ENCODE measurements around the gene ATOSB.

The ATOSB gene

GRCh38 chr9:35135988-35136387 lies 20.3 kb upstream of the ATOSB start:
- H3K27ac ChIP-seq: no peak overlapping the region
- TF ChIP-seq ZFX (IDR thresholded peaks at IDR 0.05; ENCODE audit: borderline replicate concordance): no peak

- no peak for TF ChIP-seq CTCF (IDR thresholded peaks at IDR 0.05)
- no peak for TF ChIP-seq ZFX (IDR thresholded peaks at IDR 0.05; ENCODE audit: borderline replicate concordance)
Measured at GRCh38 chr9:35134920-35135319, 19.3 kb upstream of the ATOSB start.

GRCh38 chr9:35116898-35117551 lies 1.4 kb upstream of the ATOSB start:
- TF ChIP-seq CTCF (IDR thresholded peaks at IDR 0.05) (peak; percentile 95), ZFX (IDR thresholded peaks at IDR 0.05; ENCODE audit: borderline replicate concordance) (no peak)
- peak overlapping the region; percentile 92 for H3K27ac ChIP-seq

More at GRCh38 chr9:35134920-35135319, 19.3 kb upstream of the ATOSB start:
- no peak overlapping the region for H3K27ac ChIP-seq

- TF ChIP-seq ZFX (IDR thresholded peaks at IDR 0.05; ENCODE audit: borderline replicate concordance): no peak
- no peak for TF ChIP-seq CTCF (IDR thresholded peaks at IDR 0.05)
- H3K27ac ChIP-seq: peak overlapping the region; percentile 92
Measured at GRCh38 chr9:35116539-35116897, 856 bp upstream of the ATOSB start.

GRCh38 chr9:35114840-35115628 lies 628 bp downstream of the ATOSB start:
- H3K27ac ChIP-seq: peak overlapping the region; percentile 92
- TF ChIP-seq CTCF (IDR thresholded peaks at IDR 0.05) (no peak), ZFX (IDR thresholded peaks at IDR 0.05; ENCODE audit: borderline replicate concordance) (no peak)

GRCh38 chr9:35114113-35114839 lies 1.4 kb downstream of the ATOSB start:
- TF ChIP-seq ZFX (IDR thresholded peaks at IDR 0.05; ENCODE audit: borderline replicate concordance) (no peak), CTCF (IDR thresholded peaks at IDR 0.05) (no peak)
- H3K27ac ChIP-seq: peak overlapping the region; percentile 92

- no peak for TF ChIP-seq CTCF (IDR thresholded peaks at IDR 0.05)
- no peak for TF ChIP-seq ZFX (IDR thresholded peaks at IDR 0.05; ENCODE audit: borderline replicate concordance)
- peak overlapping the region; percentile 92 for H3K27ac ChIP-seq
Measured at GRCh38 chr9:35112257-35113020, 3.2 kb downstream of the ATOSB start.

Measured in 22Rv1 (cell line).